GM18511 (cell line): ENCODE measurements around the gene BEAN1.

ENCODE experiments used
- ATAC-seq: cut with Tn5 transposase; IDR thresholded peaks from one replicate; pipeline ENCODE4 v1.9.1; 2021; ENCODE audit warnings: mild to moderate bottlenecking, moderate library complexity; ENCODE audit not compliant: unreplicated experiment

Gene BEAN1

GRCh38 chr16:66469291-66469946 lies 42.3 kb downstream of the BEAN1 start:
- ATAC-seq: no peak

GRCh38 chr16:66469947-66470546 lies 43.0 kb downstream of the BEAN1 start:
- no peak for ATAC-seq

- ATAC-seq: no peak
Measured at GRCh38 chr16:66470556-66470955, 43.5 kb downstream of the BEAN1 start.

GRCh38 chr16:66471264-66471663 lies 44.2 kb downstream of the BEAN1 start:
- ATAC-seq: no peak

GRCh38 chr16:66471716-66472393 lies 44.8 kb downstream of the BEAN1 start:
- ATAC-seq: no peak

GRCh38 chr16:66473051-66473571 lies 46.0 kb downstream of the BEAN1 start:
- ATAC-seq: no peak

- no peak for ATAC-seq
Measured at GRCh38 chr16:66473654-66474519, 46.8 kb downstream of the BEAN1 start.

- ATAC-seq: peak; percentile 90
Measured at GRCh38 chr16:66474750-66475199, 47.7 kb downstream of the BEAN1 start.

GRCh38 chr16:66475232-66475631 lies 48.1 kb downstream of the BEAN1 start:
- ATAC-seq: no peak

- ATAC-seq: no peak
Measured at GRCh38 chr16:66476328-66477027, 49.4 kb downstream of the BEAN1 start.

- no peak for ATAC-seq
Measured at GRCh38 chr16:66477028-66477515, 50.0 kb downstream of the BEAN1 start.

GRCh38 chr16:66478733-66479511 lies 51.8 kb downstream of the BEAN1 start:
- peak; percentile 70 for ATAC-seq

- ATAC-seq: no peak
Measured at GRCh38 chr16:66479661-66480264, 52.7 kb downstream of the BEAN1 start.

GRCh38 chr16:66480265-66481080 lies 53.4 kb downstream of the BEAN1 start:
- ATAC-seq: no peak

- ATAC-seq: no peak
Measured at GRCh38 chr16:66481081-66481942, 54.2 kb downstream of the BEAN1 start.

GRCh38 chr16:66481943-66482390 lies 54.9 kb downstream of the BEAN1 start:
- no peak for ATAC-seq
